Gastrocnemius medialis (tissue), 4 donors: ENCODE measurements around the gene GPBP1L1.

Experiments used
- POLR2A ChIP-seq, 2 donors: fragments of 450-650 bp; IDR thresholded peaks; one replicate each; pipeline ENCODE4 v1.6.1; 2017; ENCODE audit warnings: antibody characterized with exemption in 2 of 2, mild to moderate bottlenecking in 2 of 2, moderate library complexity in 2 of 2
- TF ChIP-seq, protein P1 (sequence below), 5 experiments: fragments of 450-650 bp in 3 of 5; fragments of 200-600 bp in 2 of 5; sonication (generic) in 2 of 5; IDR thresholded peaks in 4 of 5; conservative IDR thresholded peaks in 1 of 5; 1 replicate in 4 of 5; 2 replicates in 1 of 5; pipeline ENCODE4 v1.5.1; 2016 to 2019; ENCODE audit warnings: antibody characterized with exemption in 5 of 5, mild to moderate bottlenecking in 3 of 5, moderate library complexity in 3 of 5

GRCh38 chr1:45659222-45659621 lies 27.1 kb downstream of the GPBP1L1 start:
- TF ChIP-seq, protein P1, sequence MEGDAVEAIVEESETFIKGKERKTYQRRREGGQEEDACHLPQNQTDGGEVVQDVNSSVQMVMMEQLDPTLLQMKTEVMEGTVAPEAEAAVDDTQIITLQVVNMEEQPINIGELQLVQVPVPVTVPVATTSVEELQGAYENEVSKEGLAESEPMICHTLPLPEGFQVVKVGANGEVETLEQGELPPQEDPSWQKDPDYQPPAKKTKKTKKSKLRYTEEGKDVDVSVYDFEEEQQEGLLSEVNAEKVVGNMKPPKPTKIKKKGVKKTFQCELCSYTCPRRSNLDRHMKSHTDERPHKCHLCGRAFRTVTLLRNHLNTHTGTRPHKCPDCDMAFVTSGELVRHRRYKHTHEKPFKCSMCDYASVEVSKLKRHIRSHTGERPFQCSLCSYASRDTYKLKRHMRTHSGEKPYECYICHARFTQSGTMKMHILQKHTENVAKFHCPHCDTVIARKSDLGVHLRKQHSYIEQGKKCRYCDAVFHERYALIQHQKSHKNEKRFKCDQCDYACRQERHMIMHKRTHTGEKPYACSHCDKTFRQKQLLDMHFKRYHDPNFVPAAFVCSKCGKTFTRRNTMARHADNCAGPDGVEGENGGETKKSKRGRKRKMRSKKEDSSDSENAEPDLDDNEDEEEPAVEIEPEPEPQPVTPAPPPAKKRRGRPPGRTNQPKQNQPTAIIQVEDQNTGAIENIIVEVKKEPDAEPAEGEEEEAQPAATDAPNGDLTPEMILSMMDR (IDR thresholded peaks at IDR 0.05 in 4 of 5, conservative IDR thresholded peaks at IDR 0.05 in 1 of 5) = no peak
- TF ChIP-seq POLR2A (IDR thresholded peaks at IDR 0.05) = no peak
